GM12878 (cell line): ENCODE measurements around the gene FBXL15.

Experiments used
- ASH2L ChIP-seq: fragments of 300-600, 200-600 bp; sonication (generic); IDR thresholded peaks from 2 replicates; pipeline ENCODE4 v1.6.1; 2017; ENCODE audit warnings: low read depth, mild to moderate bottlenecking, borderline replicate concordance
- GABPA ChIP-seq: IDR thresholded peaks from 2 replicates; pipeline ENCODE4 v1.6.1; 2014; ENCODE audit warnings: antibody characterized with exemption, low read depth, mild to moderate bottlenecking, inconsistent platforms
- POLR2A ChIP-seq: IDR thresholded peaks from 2 replicates; pipeline ENCODE4 v1.6.1; 2011; ENCODE audit warnings: low read depth, mild to moderate bottlenecking, low read length

DNA sequence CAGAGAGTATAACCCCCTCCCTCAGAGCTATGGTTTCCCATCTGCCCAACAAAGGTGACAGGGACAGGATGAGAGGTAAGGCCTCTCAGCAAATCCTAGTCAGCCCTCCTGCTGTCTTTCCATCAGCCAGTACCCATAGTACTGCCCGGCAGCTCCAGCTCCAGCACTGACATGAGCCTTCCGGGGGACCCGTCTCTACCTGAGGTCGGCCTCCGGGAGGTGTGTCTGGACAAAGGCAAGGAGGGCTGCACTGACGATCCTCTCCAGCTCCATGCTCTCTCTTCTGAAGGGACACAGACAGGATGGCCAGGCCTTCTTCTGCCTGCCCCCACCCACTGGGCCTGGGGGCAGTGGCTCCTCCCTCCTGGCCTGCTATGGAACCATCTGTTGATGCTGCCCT lies 4.3 kb downstream of the FBXL15 start:
- no peak for TF ChIP-seq ASH2L
- TF ChIP-seq GABPA, result no peak
- TF ChIP-seq POLR2A, result no peak
